Forelimb muscle (tissue), 1 donor: Measurements from ENCODE around the gene EEF1AKMT4. TPM values are rescaled to one million over a fixed set of nuclear protein-coding genes. Genes with fewer than 3 reads are reported as not detected.
"Not testable (repeated sequence)": the region's sequence is repeated elsewhere in the genome, so short reads cannot be mapped to it uniquely, and the experiment has no call there.

Source experiments
- DNase-seq: peaks from one replicate; pipeline ENCODE4 v3.0.0-alpha.2; 2013; ENCODE audit warnings: low read depth
- polyA plus RNA-seq: library from polyadenylated mRNA; unstranded; fragments of 120-200 nt; gene quantifications from one replicate; pipeline ENCODE4 v1.2.1, GENCODE V29; 2013; ENCODE audit not compliant: insufficient read length

EEF1AKMT4 gene
- polyA plus RNA-seq, 1 donor, result 1.4 TPM

- DNase-seq, result no peak
These were observed 10.6 kb downstream of the EEF1AKMT4 start for GRCh38 chr3:184259878-184260723.

DNA sequence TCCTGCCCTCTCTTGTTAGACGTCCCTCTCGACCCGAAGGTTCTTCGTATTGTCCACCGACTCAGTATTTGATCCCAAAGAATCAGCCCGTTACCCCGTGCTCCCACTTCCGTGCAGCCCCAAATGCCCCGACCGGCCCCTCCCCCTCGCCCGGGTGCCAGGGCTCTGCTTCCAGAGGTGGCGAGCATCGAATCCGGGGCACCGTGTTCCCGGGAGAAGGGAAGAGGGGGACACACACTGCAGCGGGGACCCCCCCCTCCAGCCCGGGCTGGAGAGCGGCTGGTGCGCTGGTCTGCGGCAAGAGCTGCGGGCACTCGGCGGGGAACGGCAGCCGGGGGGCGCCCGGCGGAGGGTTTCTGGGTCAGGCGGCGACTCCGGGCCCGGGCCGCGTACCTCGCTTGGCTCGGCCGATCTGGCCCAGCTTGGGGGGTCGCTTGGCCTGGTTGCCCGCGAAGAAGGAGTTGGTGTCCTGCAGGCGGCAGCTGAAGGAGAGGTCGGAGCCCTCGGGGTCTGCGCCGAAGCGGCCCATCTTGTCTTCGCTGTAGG is 11.3 kb downstream of the EEF1AKMT4 start:
- DNase-seq, result no peak

- DNase-seq, result no peak
These were observed 11.9 kb downstream of the EEF1AKMT4 start, which contains the start of gene CAMK2N2 for GRCh38 chr3:184261270-184261853. CAMK2N2 (minus strand) TSS chr3:184261553; CDS start chr3:184261285, 268 bp downstream.

- no peak for DNase-seq
These were observed 12.6 kb downstream of the EEF1AKMT4 start for GRCh38 chr3:184261854-184262763.

- no peak for DNase-seq
These were observed 13.3 kb downstream of the EEF1AKMT4 start for GRCh38 chr3:184262764-184263179.

- DNase-seq, result not testable (repeated sequence)
These were observed 17.8 kb downstream of the EEF1AKMT4 start for GRCh38 chr3:184267249-184267648.

- no peak for DNase-seq
These were observed 22.8 kb downstream of the EEF1AKMT4 start for GRCh38 chr3:184272269-184272668.

GRCh38 chr3:184275381-184275701 is 25.9 kb downstream of the EEF1AKMT4 start:
- DNase-seq, result no peak

DNA sequence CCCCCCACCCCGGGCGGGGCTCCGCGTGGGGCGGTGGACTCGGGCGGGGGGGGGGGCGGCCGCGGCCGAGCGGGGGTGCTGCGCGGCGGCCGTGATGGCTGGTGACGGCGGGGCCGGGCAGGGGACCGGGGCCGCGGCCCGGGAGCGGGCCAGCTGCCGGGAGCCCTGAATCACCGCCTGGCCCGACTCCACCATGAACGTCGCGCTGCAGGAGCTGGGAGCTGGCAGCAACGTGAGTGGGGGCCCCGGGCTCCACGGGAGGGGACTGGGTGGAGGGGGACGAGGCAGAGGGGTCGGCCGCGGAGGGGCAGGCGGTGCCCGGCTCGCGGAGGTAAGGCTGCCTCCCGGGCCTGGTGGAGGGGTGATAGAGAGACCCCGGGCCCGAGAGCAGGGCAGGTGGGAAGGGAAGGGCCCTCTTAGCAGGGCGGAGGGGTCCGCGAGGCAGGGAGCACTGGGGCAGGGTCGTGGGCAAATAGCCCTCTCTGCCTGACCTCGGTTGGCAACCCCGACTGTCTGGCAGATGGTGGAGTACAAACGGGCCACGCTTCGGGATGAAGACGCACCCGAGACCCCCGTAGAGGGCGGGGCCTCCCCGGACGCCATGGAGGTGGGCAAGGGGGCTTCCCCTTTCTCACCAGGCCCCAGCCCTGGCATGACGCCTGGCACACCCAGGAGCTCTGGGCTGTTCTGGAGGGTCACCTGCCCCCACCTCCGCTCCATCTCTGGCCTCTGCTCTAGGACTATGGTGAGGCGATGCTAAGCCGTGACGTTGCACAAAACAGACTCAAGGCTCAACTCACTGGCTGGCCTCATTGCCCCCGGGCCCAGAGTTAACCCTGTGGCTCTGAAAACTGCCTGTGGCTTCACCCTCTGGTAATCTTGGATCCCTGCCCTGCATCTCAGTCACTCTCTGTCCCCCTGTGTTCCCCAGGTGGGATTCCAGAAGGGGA is 26.8 kb downstream of the EEF1AKMT4 start, which contains the start of gene ECE2:
TSS of gene ECE2 (plus strand) at position 62 of the 950 bp plus-strand sequence. CDS start at position 194, 132 bp downstream.
- DNase-seq, result no peak

DNA sequence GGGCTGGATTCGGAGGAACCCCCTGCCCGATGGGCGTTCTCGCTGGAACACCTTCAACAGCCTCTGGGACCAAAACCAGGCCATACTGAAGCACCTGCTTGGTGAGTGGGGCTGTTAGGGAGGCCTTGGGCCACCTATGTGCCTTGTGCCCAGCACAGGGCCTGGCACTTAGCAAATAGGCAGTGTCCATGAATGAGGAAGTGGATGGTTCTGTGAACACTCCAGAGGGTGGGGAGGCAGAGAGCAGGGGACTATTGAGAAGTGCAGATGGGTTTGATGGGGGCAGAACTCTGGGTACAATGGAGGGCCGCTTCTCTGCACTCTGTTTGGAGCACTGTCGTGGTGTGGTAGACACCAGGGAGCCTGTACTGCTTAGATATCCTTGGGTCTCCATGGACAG is 27.9 kb downstream of the EEF1AKMT4 start:
- DNase-seq, result no peak

GRCh38 chr3:184282941-184283340 is 33.5 kb downstream of the EEF1AKMT4 start:
- no peak for DNase-seq

GRCh38 chr3:184283681-184284080 is 34.2 kb downstream of the EEF1AKMT4 start:
- no peak for DNase-seq

DNA sequence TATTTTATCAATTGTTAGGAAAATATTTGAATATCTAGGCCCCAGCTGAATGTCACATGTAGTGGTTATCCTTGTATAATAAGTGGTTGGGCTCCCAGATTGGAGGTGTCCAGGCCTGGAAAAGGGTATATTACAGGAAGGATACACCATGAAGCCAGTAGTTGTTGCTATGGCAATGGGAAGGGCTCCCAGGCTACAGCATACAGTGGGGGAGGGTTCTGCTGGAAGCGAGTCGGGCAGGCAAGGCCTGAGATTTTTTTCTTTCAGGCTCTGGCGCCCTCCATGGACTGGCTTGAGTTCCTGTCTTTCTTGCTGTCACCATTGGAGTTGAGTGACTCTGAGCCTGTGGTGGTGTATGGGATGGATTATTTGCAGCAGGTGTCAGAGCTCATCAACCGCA is 35.2 kb downstream of the EEF1AKMT4 start:
- DNase-seq, result peak; percentile 74

- no peak for DNase-seq
These were observed 40.0 kb downstream of the EEF1AKMT4 start for GRCh38 chr3:184289426-184289938.

- no peak for DNase-seq
These were observed 40.9 kb downstream of the EEF1AKMT4 start for GRCh38 chr3:184290331-184290730.

GRCh38 chr3:184291044-184291737 is 41.7 kb downstream of the EEF1AKMT4 start:
- no peak for DNase-seq

DNA sequence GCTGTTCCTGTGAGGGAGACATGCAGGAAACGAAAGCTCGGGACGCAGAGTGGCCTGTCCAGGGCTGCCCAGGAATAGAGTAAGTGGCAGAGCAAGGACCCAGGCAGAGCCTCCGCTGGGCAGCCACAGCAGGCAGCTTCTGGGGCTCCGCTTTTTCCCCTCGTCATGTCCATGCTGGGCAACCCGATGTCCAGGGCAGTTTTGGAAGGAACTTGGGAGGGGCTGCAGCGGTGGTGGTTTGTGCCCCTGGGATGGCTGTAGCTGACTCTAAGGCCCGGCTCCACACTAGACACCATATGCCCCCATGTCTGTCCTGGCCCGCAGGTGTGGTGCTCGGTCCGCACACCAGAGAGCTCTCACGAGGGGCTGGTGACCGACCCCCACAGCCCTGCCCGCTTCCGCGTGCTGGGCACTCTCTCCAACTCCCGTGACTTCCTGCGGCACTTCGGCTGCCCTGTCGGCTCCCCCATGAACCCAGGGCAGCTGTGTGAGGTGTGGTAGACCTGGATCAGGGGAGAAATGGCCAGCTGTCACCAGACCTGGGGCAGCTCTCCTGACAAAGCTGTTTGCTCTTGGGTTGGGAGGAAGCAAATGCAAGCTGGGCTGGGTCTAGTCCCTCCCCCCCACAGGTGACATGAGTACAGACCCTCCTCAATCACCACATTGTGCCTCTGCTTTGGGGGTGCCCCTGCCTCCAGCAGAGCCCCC is 42.4 kb downstream of the EEF1AKMT4 start:
- DNase-seq, result no peak

GRCh38 chr3:184295771-184296170 is 46.3 kb downstream of the EEF1AKMT4 start:
- no peak for DNase-seq

GRCh38 chr3:184296616-184297015 is 47.1 kb downstream of the EEF1AKMT4 start:
- no peak for DNase-seq
